ENCODE measurements around the gene ST6GALNAC5.

GRCh38 chr1:77047978-77048614 is 180.8 kb downstream of the ST6GALNAC5 start:
- no peak for TF ChIP-seq CTCF (conservative IDR thresholded peaks at IDR 0.05)
- no peak for TF ChIP-seq ZFX (IDR thresholded peaks at IDR 0.05)

All from C4-2B (cell line).